HG03060 (cell line): ENCODE measurements around the gene LMX1B.
"Not testable (repeated sequence)": the region's sequence is repeated elsewhere in the genome, so short reads cannot be mapped to it uniquely, and the experiment has no call there.

Experiments
- ATAC-seq: cut with Tn5 transposase; IDR thresholded peaks from one replicate; pipeline ENCODE4 v1.9.1; 2021; ENCODE audit warnings: low read depth, moderate number of reproducible peaks; ENCODE audit not compliant: unreplicated experiment

The LMX1B gene

GRCh38 chr9:126652140-126652582 is 38.4 kb downstream of the LMX1B start:
- no peak for ATAC-seq

- ATAC-seq, result no peak
These were observed 40.4 kb downstream of the LMX1B start for GRCh38 chr9:126654124-126654523.

DNA sequence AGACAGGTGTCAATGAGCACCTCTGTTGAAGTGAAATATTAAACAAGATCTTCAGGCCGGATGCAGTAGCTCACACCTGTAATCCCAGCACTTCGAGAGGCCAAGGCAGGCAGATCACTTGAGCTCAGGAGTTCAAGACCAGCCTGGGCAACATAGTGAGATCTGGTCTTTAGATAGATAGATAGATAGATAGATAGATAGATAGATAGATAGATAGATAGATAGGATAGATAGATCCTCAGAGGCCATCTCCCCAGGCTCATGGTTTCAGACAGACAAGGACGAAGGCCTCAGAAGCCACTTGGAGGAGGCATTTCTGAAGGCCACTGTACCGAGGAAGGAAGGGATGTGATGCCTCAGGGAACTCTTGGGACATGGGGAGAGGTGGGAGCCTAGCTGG is 42.5 kb downstream of the LMX1B start:
- not testable (repeated sequence) for ATAC-seq

DNA sequence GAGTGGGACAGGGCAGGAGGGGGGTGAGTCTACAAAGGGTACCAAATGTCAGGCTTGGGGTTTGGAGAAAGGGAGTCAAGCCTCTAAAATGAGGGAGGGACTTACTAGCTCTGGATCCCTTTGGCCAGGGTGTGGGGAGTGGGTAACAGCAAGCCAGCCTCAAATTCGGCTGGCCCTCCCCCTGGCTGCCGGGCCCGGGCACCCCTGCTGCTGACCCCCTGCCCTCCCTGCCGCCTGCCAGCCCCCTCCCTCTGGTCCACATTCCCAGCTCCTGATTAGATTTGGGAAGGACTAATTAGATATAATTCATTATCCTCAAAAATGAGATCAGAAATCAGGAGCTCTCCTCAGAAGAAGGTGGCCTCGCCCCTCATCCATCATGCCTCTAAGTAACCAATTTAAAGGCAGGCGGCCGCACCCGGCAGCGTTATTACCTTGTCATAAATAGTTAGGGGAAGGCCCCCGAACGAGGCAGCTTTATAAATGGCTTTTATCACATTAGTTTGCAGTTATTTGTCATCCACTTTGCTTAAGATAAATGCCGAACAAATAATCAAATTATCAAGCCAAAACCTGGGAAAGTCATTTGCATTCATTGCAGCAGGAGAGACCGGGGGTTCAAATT is 44.6 kb downstream of the LMX1B start:
- ATAC-seq, result no peak

DNA sequence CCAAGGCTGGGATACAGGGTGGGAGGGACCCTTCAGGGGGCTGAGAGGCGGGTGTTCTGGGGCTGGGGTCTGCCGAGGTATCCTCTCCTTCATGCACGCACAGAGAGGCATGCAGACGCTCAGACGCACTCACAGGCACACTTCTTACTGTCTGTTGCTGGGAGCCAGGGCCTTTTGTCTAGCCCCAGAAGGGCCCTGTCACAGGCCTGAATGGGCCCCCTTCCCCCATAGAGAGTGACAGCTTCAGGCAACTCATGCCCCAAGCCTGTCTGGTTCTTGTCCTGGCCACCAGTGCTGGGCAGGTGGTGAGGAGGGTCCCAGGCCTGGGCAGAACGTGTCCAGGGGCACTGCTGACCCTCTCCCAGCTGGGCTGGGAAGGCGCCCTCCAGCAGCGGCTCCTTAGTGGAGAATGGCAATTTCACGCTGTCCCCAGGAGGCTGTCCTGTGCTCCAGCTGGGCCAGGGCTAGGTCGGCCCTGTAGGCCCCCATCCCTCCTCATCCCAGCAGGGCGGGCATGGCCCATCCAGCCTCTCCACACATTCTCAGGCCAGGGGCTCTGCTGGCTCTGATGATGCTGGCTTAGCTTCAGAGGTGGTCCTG is 45.3 kb downstream of the LMX1B start:
- no peak for ATAC-seq

DNA sequence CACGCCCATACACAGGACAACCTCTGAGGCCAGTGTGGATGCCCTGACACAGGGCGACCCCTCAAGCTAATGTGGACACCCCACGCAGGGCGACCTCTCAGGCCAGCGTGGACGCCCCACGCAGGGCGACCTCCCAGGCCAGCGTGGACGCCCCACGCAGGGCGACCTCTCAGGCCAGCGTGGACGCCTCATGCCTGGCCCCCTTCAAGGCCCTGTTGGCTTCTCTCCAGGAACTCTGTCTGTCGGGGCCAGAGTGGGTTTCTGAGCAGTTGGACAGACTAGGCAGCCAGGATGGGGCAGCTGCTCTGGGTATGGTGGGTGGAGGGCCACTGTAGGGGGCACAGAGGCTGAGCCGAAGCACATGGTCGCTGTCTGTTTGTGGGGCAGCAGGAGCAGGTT is 47.4 kb downstream of the LMX1B start:
- no peak for ATAC-seq

DNA sequence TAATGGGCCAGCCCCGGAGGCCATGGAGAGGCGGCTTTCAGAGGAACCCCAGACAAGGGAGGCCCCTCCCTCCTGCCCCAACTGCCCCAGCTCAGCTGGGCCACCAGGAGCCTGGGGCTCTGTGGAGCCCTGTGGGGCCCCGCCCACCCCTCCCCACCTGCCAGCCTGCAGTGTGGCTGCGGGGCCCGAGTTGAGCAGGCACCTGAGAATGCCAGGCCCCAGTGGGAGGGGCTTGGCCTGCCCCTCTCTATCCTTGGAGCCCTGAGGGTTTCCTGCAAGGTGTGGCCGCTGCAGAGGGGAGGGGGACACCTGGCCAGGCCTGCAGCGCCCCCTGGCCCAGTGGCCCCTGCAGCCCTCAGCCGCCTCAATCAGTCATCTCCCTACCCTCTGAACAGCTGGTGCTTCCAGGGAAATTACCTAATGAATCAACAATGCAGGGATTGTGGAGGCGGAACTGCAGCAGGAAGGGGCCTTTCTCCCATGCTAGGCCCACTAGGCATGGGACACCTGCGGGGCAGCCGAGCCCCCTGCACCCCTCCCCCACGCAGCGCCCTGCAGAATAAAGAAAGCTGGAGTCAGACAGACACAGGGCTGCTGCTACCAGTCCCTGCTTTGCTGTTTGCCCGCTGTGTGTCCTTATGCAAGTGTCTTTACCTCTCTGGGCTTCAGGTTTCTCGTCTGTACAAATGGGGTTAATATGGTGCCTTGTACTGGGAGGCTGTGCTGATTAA is 48.0 kb downstream of the LMX1B start:
- no peak for ATAC-seq

GRCh38 chr9:126663661-126664072 is 49.9 kb downstream of the LMX1B start:
- no peak for ATAC-seq

DNA sequence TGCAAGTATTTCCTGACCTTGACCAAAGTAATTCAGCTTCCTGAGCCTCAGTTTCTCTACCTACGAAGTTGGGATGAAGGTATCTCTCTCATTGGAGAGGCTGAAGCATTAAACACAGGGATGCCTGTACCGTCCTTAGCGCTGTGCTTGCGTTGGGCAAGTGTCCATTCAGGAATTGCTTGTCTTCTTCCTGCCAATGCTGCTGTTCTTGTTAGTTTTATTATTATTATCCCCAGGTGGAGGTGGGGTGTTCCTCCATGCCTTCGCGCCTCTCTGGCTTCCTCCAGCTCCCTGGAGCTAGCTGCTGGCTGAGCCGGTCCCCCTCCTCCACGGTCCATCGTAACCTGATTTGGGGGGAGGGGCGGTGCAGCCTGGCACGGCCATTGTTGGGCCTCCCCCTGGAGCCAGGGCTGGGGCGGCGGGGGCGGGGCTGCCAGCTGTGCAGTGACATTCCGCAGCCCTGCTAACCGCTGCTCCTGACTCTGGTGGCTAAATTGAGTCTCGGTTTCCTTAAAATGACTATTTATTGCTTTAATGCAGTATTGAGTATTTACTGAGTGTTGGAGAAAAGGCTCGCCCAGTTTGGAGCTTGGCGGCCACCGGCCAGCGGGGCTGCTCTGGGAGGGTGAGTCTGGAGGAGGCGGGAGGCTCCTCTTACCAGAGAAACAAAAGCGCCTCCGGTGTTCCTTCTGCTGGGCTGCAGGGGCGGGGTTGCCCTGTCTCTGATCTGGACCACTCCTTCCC is 51.3 kb downstream of the LMX1B start:
- no peak for ATAC-seq

- no peak for ATAC-seq
These were observed 51.9 kb downstream of the LMX1B start for GRCh38 chr9:126665644-126666035.

DNA sequence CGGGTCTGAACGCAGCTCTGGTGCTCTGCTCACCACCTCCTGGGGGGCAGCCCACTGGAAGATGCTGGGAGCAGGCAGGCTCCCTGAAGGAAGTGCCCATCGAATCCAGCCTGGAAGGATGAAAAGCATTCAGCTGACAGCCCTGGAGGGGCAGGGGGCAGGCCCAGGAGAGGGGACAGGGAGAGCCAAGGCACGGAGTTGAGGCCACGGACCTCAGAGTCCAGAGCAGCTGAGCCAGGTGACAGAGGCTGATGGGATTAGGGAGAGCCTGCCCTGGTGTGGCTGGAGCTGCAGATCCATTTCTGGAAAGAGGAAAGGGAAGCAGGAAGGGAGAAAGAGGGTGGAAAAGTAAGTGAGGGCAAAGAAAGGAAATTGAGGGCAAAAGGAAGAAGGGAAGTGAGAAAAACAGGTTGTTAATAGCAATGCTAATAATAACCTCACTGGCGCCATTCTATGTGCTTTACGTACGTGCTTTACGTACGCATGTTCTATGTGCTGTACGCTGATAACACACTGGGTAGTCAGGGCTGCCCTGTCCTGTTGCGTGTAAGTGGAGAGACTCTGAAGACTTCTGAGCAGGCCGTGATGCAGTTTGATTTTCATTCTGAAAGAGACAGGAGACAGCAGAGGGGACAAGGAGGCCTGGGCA is 52.6 kb downstream of the LMX1B start:
- no peak for ATAC-seq

DNA sequence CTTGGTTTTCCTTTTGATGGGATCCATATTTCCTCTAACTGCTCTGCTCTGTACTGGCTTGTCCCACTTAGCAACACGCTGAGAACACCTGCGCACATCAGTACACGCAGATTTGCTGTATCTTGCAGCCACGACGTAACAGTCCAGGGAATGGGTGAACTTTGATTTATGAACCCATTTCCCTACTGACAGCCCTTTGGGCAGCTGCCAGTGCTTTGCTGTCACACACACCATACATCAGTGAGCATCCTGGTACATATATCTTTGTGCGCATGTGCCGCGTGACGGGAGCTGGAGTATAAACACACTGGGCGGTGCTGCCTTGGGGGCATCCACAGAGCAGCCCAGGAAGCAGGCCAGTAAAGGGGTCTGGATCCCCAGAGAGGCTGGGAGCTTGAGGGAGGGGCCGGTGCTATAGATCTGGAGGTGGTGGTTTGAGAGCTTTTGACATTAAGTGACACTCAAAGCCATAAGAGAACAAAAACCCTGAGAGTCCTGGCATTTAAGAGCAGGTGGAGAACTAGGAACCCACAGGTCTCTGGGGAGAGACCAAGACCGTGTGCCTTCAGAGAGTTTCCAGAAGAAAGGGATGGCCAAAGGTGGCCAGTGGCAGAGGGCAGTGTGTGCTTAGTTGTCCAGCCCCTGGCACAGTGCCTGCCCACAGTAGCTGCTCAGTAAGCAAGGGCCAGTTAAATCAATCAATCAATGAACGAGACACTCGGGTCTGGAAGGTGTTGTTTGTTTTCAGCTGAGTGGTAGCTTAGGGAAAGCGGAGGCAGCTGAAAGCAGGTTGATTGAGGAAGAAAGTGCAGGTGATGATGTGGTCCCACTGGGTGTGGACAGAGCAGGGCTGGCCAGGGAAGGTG is 53.7 kb downstream of the LMX1B start:
- no peak for ATAC-seq

- no peak for ATAC-seq
These were observed 54.3 kb downstream of the LMX1B start for GRCh38 chr9:126668058-126668457.

GRCh38 chr9:126669108-126669507 is 55.4 kb downstream of the LMX1B start:
- no peak for ATAC-seq

DNA sequence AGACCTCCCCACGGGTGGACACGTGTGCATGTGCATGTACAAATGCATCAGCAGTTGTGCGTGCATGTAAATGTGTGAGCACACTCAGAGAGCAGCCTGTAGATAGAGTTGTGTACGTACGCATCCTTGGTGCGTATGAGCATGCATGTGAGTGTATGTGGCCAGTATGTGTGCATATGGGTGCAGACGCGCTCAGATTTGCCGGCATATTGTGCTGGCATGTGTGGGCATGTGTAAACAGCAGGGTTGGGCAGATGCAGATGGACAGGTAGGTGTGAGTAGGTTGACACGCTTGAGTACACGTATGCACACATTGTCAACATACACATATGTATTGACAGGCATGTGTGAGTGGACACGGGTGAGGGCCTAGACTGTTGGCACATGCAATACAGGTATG is 56.5 kb downstream of the LMX1B start:
- no peak for ATAC-seq

- ATAC-seq, result no peak
These were observed 57.7 kb downstream of the LMX1B start for GRCh38 chr9:126671381-126671831.

GRCh38 chr9:126671983-126672382 is 58.3 kb downstream of the LMX1B start:
- no peak for ATAC-seq

- ATAC-seq, result no peak
These were observed 59.0 kb downstream of the LMX1B start for GRCh38 chr9:126672634-126673284.

DNA sequence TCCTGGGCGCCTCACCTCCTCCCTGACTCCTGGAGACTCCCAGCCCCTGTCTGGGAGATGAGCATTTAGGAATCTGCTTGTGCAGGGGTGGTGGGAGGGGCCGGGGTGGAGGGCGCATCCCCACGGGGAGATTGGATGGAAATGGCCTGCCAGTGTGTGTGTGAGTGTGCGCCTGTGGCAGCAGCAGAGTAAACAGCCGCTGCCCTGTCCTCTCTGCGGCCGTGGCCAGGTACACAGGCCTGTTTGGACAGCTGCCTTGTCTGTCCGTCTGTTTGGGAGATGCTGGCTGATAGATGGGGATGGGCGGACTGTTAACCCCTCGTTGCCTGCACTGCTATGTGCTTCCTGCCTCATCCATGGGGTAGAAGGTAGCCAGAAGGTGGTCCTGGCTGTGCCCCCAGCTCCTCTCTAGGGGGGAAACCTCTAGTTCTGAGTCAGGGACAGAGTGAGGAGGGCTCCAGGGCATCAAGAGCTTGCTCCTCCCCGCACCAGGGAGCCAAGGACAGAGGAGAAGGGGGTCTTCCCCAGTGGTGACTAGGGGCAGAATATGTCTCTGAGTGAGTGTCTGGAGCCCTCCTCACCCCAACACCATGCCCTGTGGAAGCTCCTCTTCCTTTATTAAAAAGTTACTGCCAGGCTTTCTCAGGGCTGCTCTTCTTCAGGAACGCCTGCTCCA is 60.1 kb downstream of the LMX1B start:
- ATAC-seq, result no peak
